IPS DF 4.7 (cell line): ENCODE measurements around the gene SP140.
"Not testable (repeated sequence)": the region's sequence is repeated elsewhere in the genome, so short reads cannot be mapped to it uniquely, and the experiment has no call there.

Source experiments
- DNase-seq: peaks from one replicate; pipeline ENCODE4 v3.0.0-alpha.2; 2013; ENCODE audit warnings: low spot score; ENCODE audit errors: extremely low read depth

The SP140 gene

GRCh38 chr2:230325316-230326243, 100.0 kb downstream of the SP140 start:
- no peak for DNase-seq

- no peak for DNase-seq
These were observed 101.2 kb downstream of the SP140 start, which contains the start of gene SP140L for GRCh38 chr2:230326453-230327417. TSS of gene SP140L (plus strand) at chr2:230327193. CDS start at chr2:230327270, 77 bp downstream.

- no peak for DNase-seq
These were observed 102.0 kb downstream of the SP140 start for GRCh38 chr2:230327418-230328154.

GRCh38 chr2:230328155-230328458, 102.6 kb downstream of the SP140 start:
- DNase-seq = no peak

GRCh38 chr2:230329946-230330605, 104.5 kb downstream of the SP140 start:
- DNase-seq = no peak

GRCh38 chr2:230330725-230331124, 105.2 kb downstream of the SP140 start:
- DNase-seq = no peak

GRCh38 chr2:230335461-230335863, 109.9 kb downstream of the SP140 start:
- no peak for DNase-seq

- DNase-seq = no peak
These were observed 110.4 kb downstream of the SP140 start for GRCh38 chr2:230335864-230336506.

GRCh38 chr2:230341936-230342528, 116.5 kb downstream of the SP140 start:
- DNase-seq = not testable (repeated sequence)

GRCh38 chr2:230343041-230343624, 117.6 kb downstream of the SP140 start:
- not testable (repeated sequence) for DNase-seq

GRCh38 chr2:230343747-230344146, 118.2 kb downstream of the SP140 start:
- no peak for DNase-seq

- DNase-seq = no peak
These were observed 120.9 kb downstream of the SP140 start for GRCh38 chr2:230346465-230346864.

GRCh38 chr2:230346921-230347533, 121.5 kb downstream of the SP140 start:
- DNase-seq = no peak

- no peak for DNase-seq
These were observed 122.2 kb downstream of the SP140 start for GRCh38 chr2:230347659-230348305.

GRCh38 chr2:230348787-230349186, 123.3 kb downstream of the SP140 start:
- DNase-seq = no peak

- no peak for DNase-seq
These were observed 130.5 kb downstream of the SP140 start for GRCh38 chr2:230356084-230356483.

- no peak for DNase-seq
These were observed 132.8 kb downstream of the SP140 start for GRCh38 chr2:230358305-230358704.

- DNase-seq = no peak
These were observed 134.5 kb downstream of the SP140 start for GRCh38 chr2:230360028-230360427.
